ENCODE results near the gene MYL12B.
"Not testable (repeated sequence)": the region's sequence is repeated elsewhere in the genome, so short reads cannot be mapped to it uniquely, and the experiment has no call there.

The MYL12B gene

DNA sequence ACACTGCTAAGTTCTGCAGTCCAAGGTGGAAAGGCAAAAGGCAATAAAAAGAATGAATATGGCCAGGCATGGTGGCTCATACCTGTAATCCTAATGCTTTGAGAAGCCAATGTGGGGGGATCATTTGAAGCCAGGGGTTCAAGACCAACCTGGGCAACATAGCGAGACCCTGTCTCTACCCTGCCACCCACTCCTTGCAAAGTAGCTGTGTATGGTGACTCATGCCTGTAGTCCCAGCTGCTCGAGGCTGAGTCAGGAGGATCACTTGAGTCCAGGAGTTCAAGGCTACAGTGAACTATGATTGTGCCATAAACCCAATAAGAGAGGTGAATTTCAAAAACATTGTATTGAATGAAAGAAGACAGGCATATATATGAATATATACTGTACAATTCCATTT is 2.4 kb downstream of the MYL12B start:
- H3K4me1 ChIP-seq (ENCODE audit: control insufficient read depth, insufficient read depth, low read length, unreplicated experiment) = peaks cover 55% of the 10 kb centered on the region
- peaks cover 72% of the 10 kb centered on the region for H3K79me2 ChIP-seq (ENCODE audit: control insufficient read depth, insufficient read depth, low read length, unreplicated experiment)
- no peak overlapping the region for H2AFZ ChIP-seq (ENCODE audit: low read length, unreplicated experiment)
- H3K4me3 ChIP-seq (ENCODE audit: low read depth, low read length) = peak overlapping the region; percentile 50
- H3K36me3 ChIP-seq (ENCODE audit: insufficient read depth, low read length) = no peaks in the 10 kb centered on the region
- H3K27ac ChIP-seq (ENCODE audit: low read depth, low read length) = no peak overlapping the region
- no peaks in the 10 kb centered on the region for H3K27me3 ChIP-seq (ENCODE audit: insufficient read depth, low read length)

DNA sequence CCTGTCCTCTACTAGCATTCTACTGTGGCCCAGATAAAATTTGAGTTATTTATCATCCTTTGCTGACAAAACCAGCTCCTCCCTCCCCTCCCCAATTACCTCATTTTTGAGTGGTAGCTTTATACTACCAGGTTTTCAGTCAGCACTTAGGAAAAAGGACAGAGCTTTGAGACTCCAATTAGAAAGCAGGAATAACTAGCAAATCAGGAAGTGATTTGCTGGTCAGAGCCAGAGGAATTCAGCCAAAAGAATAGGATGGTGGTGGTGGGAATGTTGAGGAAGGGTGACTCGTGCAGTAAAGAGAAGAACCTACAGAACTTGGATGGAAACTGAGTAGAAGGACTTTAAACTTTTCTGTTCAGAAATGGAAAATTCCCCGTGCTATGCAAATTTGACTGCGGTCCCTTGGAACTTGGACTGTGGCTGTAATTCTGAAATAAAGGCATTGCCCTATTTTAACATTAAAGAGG is 3.7 kb downstream of the MYL12B start:
- Histone ChIP-seq H3K4me1 (ENCODE audit: control insufficient read depth, insufficient read depth, low read length, unreplicated experiment) (peaks cover 58% of the 10 kb centered on the region), H3K79me2 (ENCODE audit: control insufficient read depth, insufficient read depth, low read length, unreplicated experiment) (peaks cover 85% of the 10 kb centered on the region), H2AFZ (ENCODE audit: low read length, unreplicated experiment) (no peak overlapping the region), H3K27ac (ENCODE audit: low read depth, low read length) (no peak overlapping the region), H3K4me3 (ENCODE audit: low read depth, low read length) (peak overlapping the region; percentile 19; the same call in 1 of the 2 replicates), H3K36me3 (ENCODE audit: insufficient read depth, low read length) (no peaks in the 10 kb centered on the region), H3K27me3 (ENCODE audit: insufficient read depth, low read length) (no peaks in the 10 kb centered on the region)

DNA sequence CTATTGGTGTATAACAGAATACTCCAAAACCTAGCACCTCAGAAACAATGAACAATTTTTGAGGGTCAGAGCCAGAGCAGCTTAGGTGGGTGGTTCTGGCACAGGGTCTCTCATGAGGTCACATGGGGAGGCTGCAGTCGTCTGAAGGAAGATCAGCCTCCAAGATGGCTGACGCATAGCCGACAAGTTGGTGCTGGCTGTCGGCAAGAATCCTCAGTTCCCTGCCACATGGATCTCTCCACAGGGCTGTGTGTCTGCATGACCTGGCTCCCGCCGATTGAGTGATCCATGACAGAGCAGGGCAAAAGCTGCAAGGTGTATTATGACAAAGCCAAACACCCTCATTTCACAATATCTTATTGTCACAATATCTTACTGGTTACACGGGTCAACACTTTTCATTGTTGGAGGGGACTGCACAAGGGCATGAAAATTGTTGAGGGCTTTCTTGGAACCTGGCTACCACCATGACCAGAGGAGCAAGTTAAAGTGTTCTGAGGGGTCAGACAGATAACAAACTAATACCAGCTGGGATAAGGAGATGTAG is 4.2 kb downstream of the MYL12B start:
- H3K4me1 ChIP-seq (ENCODE audit: control insufficient read depth, insufficient read depth, low read length, unreplicated experiment) = peaks cover 56% of the 10 kb centered on the region
- no peaks in the 10 kb centered on the region for H3K36me3 ChIP-seq (ENCODE audit: insufficient read depth, low read length)
- peaks cover 90% of the 10 kb centered on the region for H3K79me2 ChIP-seq (ENCODE audit: control insufficient read depth, insufficient read depth, low read length, unreplicated experiment)
- no peaks in the 10 kb centered on the region for H3K27me3 ChIP-seq (ENCODE audit: insufficient read depth, low read length)
- H3K4me3 ChIP-seq (ENCODE audit: low read depth, low read length) = no peak overlapping the region
- no peak overlapping the region for H2AFZ ChIP-seq (ENCODE audit: low read length, unreplicated experiment)
- H3K27ac ChIP-seq (ENCODE audit: low read depth, low read length) = no peak overlapping the region

DNA sequence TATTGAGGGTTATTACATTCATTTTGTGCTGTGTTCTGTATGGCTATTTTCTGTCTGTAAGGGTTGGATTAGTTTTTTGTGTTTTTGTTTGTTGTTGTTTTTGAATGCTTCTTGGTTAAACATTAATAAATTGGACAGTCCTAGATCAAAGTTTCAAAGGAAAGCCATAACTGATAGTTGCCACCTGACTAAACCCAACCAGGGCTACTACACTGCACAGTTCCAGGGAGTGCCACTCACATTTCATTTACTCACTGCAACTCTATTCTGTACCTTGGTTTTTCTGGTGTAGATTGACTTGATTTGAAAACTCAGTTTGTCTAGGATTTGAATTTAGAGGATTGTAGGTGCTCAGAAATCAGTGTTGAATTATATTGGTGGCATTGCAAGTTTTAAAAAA is 6.4 kb downstream of the MYL12B start:
- Histone ChIP-seq H3K36me3 (ENCODE audit: insufficient read depth, low read length) (no peaks in the 10 kb centered on the region; the same call in 1 of the 2 replicates), H3K4me1 (ENCODE audit: control insufficient read depth, insufficient read depth, low read length, unreplicated experiment) (peaks cover 56% of the 10 kb centered on the region), H2AFZ (ENCODE audit: low read length, unreplicated experiment) (no peak overlapping the region), H3K79me2 (ENCODE audit: control insufficient read depth, insufficient read depth, low read length, unreplicated experiment) (peaks cover 99% of the 10 kb centered on the region), H3K4me3 (ENCODE audit: low read depth, low read length) (no peak overlapping the region), H3K27me3 (ENCODE audit: insufficient read depth, low read length) (no peaks in the 10 kb centered on the region), H3K27ac (ENCODE audit: low read depth, low read length) (no peak overlapping the region)

DNA sequence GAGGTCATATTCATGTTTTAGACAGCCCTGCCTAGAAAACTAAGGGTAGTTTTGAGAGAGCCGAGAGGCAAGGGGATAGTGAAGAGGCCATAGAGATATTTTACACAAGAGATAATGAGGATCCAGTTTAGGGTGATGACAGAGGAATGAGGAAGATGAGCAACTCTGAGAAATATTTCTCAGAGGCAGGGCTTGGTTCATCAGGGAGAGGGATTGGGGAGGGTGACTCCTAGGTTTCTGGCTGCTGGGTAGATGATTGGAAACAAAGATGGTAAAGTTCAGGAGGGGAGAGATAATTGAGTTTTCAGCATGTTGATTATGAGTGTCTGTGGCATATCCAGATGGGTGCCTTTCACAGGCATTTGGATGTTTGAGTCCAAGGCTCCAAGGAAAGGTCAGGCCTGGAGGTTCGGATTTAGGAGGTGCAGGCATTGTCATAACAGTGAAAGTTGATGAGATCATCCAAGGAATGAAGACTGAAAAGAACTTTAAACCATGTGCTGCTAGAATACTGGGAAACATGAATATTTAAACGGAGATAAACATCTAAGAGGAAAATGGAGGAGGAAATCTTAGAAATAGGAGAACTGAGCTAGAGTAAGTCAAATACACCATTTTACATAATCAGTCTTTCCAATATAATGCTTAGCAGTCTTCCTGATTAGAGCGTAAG is 7.4 kb downstream of the MYL12B start:
- Histone ChIP-seq H2AFZ (ENCODE audit: low read length, unreplicated experiment) (no peak overlapping the region), H3K27ac (ENCODE audit: low read depth, low read length) (peak overlapping the region; percentile 49), H3K36me3 (ENCODE audit: insufficient read depth, low read length) (peaks cover 7% of the 10 kb centered on the region), H3K4me1 (ENCODE audit: control insufficient read depth, insufficient read depth, low read length, unreplicated experiment) (peaks cover 48% of the 10 kb centered on the region), H3K4me3 (ENCODE audit: low read depth, low read length) (peak overlapping the region; percentile 7; the same call in 1 of the 2 replicates), H3K27me3 (ENCODE audit: insufficient read depth, low read length) (no peaks in the 10 kb centered on the region), H3K79me2 (ENCODE audit: control insufficient read depth, insufficient read depth, low read length, unreplicated experiment) (peaks cover 99% of the 10 kb centered on the region)

DNA sequence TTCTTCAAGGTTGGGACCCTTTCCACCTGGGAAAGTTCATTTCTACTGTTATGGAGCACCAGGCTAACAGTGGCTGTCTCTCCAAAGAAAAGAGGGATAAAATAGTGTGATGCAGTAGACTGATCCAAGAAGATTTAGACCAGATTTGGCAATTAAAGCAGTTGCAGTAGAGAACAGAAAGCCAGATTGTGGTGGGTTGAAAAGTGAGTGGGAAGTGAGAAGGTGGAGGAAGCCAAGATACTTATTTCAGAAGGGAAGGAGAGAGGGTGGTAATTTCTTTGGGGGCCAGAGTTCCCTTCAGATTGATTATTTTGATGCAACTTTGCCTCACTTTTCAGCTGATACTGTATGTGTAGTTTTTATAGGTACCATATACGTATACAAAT is 8.0 kb downstream of the MYL12B start:
- Histone ChIP-seq H3K27ac (ENCODE audit: low read depth, low read length) (peak overlapping the region; percentile 49; the same call in 1 of the 2 replicates), H3K27me3 (ENCODE audit: insufficient read depth, low read length) (no peaks in the 10 kb centered on the region), H3K36me3 (ENCODE audit: insufficient read depth, low read length) (peaks cover 12% of the 10 kb centered on the region), H3K79me2 (ENCODE audit: control insufficient read depth, insufficient read depth, low read length, unreplicated experiment) (peaks cover 99% of the 10 kb centered on the region), H3K4me3 (ENCODE audit: low read depth, low read length) (no peak overlapping the region), H2AFZ (ENCODE audit: low read length, unreplicated experiment) (no peak overlapping the region), H3K4me1 (ENCODE audit: control insufficient read depth, insufficient read depth, low read length, unreplicated experiment) (peaks cover 43% of the 10 kb centered on the region)

DNA sequence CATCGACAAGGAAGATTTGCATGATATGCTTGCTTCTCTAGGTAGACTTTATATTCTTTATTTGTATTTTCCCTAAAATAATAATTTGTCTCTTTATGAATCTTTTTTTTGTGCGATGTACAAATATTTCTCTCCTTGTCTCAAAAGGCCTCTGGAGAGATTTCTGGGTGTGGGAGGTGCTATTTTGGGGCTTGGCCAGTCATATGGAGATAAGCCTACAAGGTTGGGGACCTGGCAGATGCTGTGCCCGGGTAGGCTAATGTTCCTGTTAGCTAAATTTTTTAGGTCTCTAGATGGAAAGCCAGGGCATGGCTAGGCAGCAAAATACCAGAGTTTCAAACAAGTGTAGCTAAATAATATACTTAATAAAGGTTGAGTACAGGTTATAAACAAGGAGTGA is 11.1 kb downstream of the MYL12B start:
- peaks cover 20% of the 10 kb centered on the region for H3K4me1 ChIP-seq (ENCODE audit: control insufficient read depth, insufficient read depth, low read length, unreplicated experiment)
- H3K79me2 ChIP-seq (ENCODE audit: control insufficient read depth, insufficient read depth, low read length, unreplicated experiment) = peaks cover 72% of the 10 kb centered on the region
- no peak overlapping the region for H3K4me3 ChIP-seq (ENCODE audit: low read depth, low read length)
- H3K27me3 ChIP-seq (ENCODE audit: insufficient read depth, low read length) = no peaks in the 10 kb centered on the region
- H2AFZ ChIP-seq (ENCODE audit: low read length, unreplicated experiment) = no peak overlapping the region
- H3K36me3 ChIP-seq (ENCODE audit: insufficient read depth, low read length) = peaks cover 35% of the 10 kb centered on the region
- no peak overlapping the region for H3K27ac ChIP-seq (ENCODE audit: low read depth, low read length)

DNA sequence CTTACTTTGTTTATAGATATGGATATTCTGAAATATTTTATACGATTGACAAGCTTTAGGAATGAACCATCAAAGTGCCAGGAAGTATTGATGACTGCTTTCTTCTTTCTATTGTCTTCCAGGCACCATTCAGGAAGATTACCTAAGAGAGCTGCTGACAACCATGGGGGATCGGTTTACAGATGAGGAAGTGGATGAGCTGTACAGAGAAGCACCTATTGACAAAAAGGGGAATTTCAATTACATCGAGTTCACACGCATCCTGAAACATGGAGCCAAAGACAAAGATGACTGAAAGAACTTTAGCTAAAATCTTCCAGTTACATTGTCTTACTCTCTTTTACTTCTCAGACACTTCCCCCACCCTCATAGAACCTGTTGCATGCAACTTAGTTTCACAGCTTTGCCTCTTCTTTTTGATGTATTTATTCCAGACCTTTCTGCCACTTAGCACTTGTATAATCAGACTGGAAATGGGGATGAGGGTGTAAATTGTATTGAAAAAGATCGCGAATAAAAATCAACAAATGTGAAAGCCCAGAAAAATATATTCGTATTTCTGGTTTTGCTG is 15.8 kb downstream of the MYL12B start:
- peaks cover 25% of the 10 kb centered on the region for H3K79me2 ChIP-seq (ENCODE audit: control insufficient read depth, insufficient read depth, low read length, unreplicated experiment)
- H3K36me3 ChIP-seq (ENCODE audit: insufficient read depth, low read length) = peaks cover 39% of the 10 kb centered on the region
- H3K4me1 ChIP-seq (ENCODE audit: control insufficient read depth, insufficient read depth, low read length, unreplicated experiment); H3K4me3 ChIP-seq (ENCODE audit: low read depth, low read length); H2AFZ ChIP-seq (ENCODE audit: low read length, unreplicated experiment); H3K27me3 ChIP-seq (ENCODE audit: insufficient read depth, low read length): not testable (repeated sequence)
- 0 out of 2 replicates have a peak overlapping the region, but pooled peaks have one; percentile 9 for H3K27ac ChIP-seq (ENCODE audit: low read depth, low read length)

DNA sequence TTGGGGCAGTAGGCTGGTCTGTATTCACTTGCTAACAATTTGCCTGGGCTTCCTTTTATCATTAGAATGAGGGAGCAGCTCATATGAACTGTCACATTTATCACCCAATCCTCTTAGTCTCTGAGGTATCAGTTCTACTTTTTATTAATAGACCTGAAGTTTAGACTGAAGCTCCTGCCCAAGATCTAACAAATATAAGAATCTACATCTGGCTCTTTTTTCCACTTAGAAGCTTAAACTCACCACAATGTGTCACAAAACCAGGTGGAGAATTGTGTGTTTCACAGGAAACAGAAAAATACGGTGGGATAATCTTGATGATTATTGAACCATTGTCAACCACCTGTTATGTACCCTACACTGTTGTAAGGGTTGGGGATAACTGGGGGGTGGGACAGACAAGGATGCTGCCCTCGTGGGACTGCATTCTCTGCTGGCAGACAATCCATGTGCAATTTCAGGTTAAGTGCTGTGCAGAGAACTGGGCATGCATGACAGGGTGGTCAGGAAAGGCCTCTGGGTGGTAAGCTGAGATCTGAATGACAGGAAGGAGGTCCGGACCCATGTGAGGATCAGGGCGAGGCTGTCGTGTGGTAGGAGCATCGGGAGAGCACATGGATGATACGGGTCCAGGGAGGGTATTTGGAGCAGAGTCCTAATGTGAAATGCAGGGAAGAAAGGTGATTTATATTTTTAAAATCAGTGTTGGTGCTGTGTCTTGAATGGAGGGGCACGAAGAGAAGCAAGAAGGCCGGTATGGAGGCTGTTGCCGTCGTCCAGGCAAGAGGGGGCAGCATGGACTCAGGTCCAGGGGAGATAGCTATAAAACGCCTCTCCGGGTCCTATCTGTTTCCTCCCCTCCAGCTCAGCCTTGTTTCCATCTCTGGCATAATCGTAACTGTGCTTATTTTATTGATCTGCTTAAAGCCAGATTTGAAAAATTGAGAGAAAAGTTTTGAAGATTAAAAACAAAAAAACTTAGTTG is 17.6 kb downstream of the MYL12B start:
- Histone ChIP-seq H3K4me1 (ENCODE audit: control insufficient read depth, insufficient read depth, low read length, unreplicated experiment) (peaks cover 5% of the 10 kb centered on the region), H3K27ac (ENCODE audit: low read depth, low read length) (no peak overlapping the region), H2AFZ (ENCODE audit: low read length, unreplicated experiment) (no peak overlapping the region), H3K36me3 (ENCODE audit: insufficient read depth, low read length) (peaks cover 31% of the 10 kb centered on the region), H3K27me3 (ENCODE audit: insufficient read depth, low read length) (no peaks in the 10 kb centered on the region), H3K79me2 (ENCODE audit: control insufficient read depth, insufficient read depth, low read length, unreplicated experiment) (peaks cover 7% of the 10 kb centered on the region), H3K4me3 (ENCODE audit: low read depth, low read length) (no peak overlapping the region)

Data from ACC112 (cell line).